ENCODE results near the gene SPAG16. TPM values are rescaled to one million over a fixed set of nuclear protein-coding genes. Genes with fewer than 3 reads are reported as not detected.

SPAG16 gene
- total and polyA plus RNA-seq, 2 of the 13 experiments (the other 11 are each of a cell fraction or from before 2014, with no cell fraction given) = 9.6 to 26.5 TPM

DNA sequence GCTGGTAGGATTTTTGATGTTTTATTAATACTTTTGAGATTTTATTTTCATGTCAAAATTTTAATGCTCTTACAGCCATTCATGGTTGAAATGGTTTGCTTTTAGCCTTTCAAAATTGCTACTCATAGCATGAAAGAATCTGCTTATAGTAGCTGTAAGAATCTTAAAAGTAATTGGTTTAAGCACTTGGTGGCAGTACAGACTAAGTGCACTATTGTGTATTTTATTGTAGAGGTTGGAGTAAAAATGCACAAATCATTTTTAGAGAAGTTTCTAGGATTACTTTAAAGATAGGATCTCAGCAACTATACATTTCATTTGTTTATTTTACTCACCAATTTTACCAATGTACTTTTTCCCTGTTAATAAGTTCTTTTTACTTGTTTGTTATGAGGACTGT lies 205.8 kb downstream of the SPAG16 start:
- H4K20me1 ChIP-seq (ENCODE audit: insufficient read depth, low read length) = no peaks in the 10 kb centered on the region
- BruUV-seq (replicated peaks) = no TSS peak
- FAIRE-seq (no peak), ATAC-seq (no peak), DNase-seq (ENCODE audit: low spot score) (no peak)
- H3K9ac ChIP-seq (ENCODE audit: insufficient read depth, low read depth, low read length) = no peak overlapping the region
- no peak overlapping the region for H3K27ac ChIP-seq (ENCODE audit: extremely low read length, insufficient read depth, low read length)
- H3K9me3 ChIP-seq (ENCODE audit: low read length) = no peaks in the 10 kb centered on the region; the same call in 1 of the 2 replicates
- H2AFZ ChIP-seq (ENCODE audit: low read length) = no peak overlapping the region
- ChIA-PET POLR2A (no interaction called here), CTCF (ENCODE audit: low intra/inter-chr PET ratio, low total read pairs) (no interaction called here)
- H3K4me1 ChIP-seq (ENCODE audit: insufficient read depth, low read length) = no peaks in the 10 kb centered on the region
- in situ Hi-C loops (cut with HindIII; ENCODE audit: extremely low pct_ligation_motif_present, low pct_unique_long_range_greater_than_20kb) (no loop called here), intact Hi-C loops (cut with micrococcal nuclease; ENCODE audit: unreplicated experiment) (no loop called here)
- no peaks in the 10 kb centered on the region for H3K36me3 ChIP-seq (replicated peaks in 1 of 2; ENCODE audit: control insufficient read depth in 1 of 2, insufficient read depth in 2 of 2, low read length in 2 of 2)
- no peaks in the 10 kb centered on the region for H3K27me3 ChIP-seq (ENCODE audit: control insufficient read depth in 1 of 2, insufficient read depth in 2 of 2, low read length in 2 of 2)
- TF ChIP-seq, protein P1, sequence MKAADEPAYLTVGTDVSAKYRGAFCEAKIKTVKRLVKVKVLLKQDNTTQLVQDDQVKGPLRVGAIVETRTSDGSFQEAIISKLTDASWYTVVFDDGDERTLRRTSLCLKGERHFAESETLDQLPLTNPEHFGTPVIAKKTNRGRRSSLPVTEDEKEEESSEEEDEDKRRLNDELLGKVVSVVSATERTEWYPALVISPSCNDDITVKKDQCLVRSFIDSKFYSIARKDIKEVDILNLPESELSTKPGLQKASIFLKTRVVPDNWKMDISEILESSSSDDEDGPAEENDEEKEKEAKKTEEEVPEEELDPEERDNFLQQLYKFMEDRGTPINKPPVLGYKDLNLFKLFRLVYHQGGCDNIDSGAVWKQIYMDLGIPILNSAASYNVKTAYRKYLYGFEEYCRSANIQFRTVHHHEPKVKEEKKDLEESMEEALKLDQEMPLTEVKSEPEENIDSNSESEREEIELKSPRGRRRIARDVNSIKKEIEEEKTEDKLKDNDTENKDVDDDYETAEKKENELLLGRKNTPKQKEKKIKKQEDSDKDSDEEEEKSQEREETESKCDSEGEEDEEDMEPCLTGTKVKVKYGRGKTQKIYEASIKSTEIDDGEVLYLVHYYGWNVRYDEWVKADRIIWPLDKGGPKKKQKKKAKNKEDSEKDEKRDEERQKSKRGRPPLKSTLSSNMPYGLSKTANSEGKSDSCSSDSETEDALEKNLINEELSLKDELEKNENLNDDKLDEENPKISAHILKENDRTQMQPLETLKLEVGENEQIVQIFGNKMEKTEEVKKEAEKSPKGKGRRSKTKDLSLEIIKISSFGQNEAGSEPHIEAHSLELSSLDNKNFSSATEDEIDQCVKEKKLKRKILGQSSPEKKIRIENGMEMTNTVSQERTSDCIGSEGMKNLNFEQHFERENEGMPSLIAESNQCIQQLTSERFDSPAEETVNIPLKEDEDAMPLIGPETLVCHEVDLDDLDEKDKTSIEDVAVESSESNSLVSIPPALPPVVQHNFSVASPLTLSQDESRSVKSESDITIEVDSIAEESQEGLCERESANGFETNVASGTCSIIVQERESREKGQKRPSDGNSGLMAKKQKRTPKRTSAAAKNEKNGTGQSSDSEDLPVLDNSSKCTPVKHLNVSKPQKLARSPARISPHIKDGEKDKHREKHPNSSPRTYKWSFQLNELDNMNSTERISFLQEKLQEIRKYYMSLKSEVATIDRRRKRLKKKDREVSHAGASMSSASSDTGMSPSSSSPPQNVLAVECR (CRISPR knock-in tag; IDR thresholded peaks at IDR 0.05; ENCODE audit: borderline replicate concordance) = no peak
- TF ChIP-seq ETV5 (CRISPR knock-in tag; IDR thresholded peaks at IDR 0.05; ENCODE audit: borderline replicate concordance) = no peak
- TF ChIP-seq SIN3B (IDR thresholded peaks at IDR 0.05; ENCODE audit: low read length) = no peak
- no peak overlapping the region for H3K4me3 ChIP-seq (replicated peaks in 1 of 3; ENCODE audit: insufficient read depth in 1 of 3, low read depth in 2 of 3, low read length in 3 of 3)
- H3K79me2 ChIP-seq (ENCODE audit: insufficient read depth, low read length) = no peaks in the 10 kb centered on the region
- no peak overlapping the region for H3K4me2 ChIP-seq (ENCODE audit: low read depth, low read length)

DNA sequence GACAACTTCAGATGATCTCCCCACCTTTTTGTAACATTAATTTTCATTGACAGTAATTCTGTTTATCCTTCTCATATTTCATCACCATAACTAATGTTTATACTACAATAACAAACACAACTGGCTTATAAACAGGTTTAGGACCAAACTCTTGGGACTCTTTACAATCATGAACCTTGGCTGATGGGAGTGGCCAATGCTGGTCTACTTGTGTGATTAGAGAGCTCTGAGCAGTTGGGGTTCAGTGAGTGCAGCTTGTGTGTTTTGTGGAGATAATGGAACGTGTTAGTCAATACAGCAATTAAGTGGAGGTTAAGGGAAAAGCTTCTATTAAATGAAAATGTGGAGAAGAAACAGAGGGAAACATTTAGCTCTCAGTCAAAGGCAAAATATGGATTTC lies 207.1 kb downstream of the SPAG16 start:
- CTCF ChIA-PET (ENCODE audit: low intra/inter-chr PET ratio, low total read pairs) = no interaction called here

More for the DNA sequence above, 207.1 kb downstream of the SPAG16 start:
- no peak overlapping the region for H3K4me2 ChIP-seq (ENCODE audit: low read depth, low read length)
- H4K20me1 ChIP-seq (ENCODE audit: insufficient read depth, low read length) = no peaks in the 10 kb centered on the region
- POLR2A ChIA-PET = no interaction called here
- ATAC-seq = no peak
- in situ Hi-C loops (cut with HindIII; ENCODE audit: extremely low pct_ligation_motif_present, low pct_unique_long_range_greater_than_20kb) (no loop called here), intact Hi-C loops (cut with micrococcal nuclease; ENCODE audit: unreplicated experiment) (no loop called here)
- BruUV-seq (replicated peaks) = no TSS peak
- H3K27ac ChIP-seq (ENCODE audit: extremely low read length, insufficient read depth, low read length) = no peak overlapping the region
- no peak for DNase-seq (ENCODE audit: low spot score)
- TF ChIP-seq, protein P2, sequence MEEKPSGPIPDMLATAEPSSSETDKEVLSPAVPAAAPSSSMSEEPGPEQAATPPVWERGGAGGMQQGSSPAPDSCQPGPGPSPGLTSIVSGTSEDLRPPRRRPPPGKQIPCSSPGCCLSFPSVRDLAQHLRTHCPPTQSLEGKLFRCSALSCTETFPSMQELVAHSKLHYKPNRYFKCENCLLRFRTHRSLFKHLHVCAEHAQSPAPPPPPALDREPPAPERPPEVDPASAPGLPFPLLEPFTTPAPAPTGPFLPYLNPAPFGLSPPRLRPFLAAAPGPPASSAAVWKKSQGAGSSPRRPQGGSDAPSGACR (CRISPR knock-in tag; IDR thresholded peaks at IDR 0.05) = no peak
- TF ChIP-seq, protein P3, sequence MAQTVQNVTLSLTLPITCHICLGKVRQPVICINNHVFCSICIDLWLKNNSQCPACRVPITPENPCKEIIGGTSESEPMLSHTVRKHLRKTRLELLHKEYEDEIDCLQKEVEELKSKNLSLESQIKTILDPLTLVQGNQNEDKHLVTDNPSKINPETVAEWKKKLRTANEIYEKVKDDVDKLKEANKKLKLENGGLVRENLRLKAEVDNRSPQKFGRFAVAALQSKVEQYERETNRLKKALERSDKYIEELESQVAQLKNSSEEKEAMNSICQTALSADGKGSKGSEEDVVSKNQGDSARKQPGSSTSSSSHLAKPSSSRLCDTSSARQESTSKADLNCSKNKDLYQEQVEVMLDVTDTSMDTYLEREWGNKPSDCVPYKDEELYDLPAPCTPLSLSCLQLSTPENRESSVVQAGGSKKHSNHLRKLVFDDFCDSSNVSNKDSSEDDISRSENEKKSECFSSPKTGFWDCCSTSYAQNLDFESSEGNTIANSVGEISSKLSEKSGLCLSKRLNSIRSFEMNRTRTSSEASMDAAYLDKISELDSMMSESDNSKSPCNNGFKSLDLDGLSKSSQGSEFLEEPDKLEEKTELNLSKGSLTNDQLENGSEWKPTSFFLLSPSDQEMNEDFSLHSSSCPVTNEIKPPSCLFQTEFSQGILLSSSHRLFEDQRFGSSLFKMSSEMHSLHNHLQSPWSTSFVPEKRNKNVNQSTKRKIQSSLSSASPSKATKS (CRISPR knock-in tag; IDR thresholded peaks at IDR 0.05) = no peak
- no peak for TF ChIP-seq THAP11 (CRISPR knock-in tag; IDR thresholded peaks at IDR 0.05)
- 3% methylated on average over 1 of the region's 1 CpG for WGBS (ENCODE audit: low lambda C conversion rate)
- no peaks in the 10 kb centered on the region; the same call in 1 of the 2 replicates for H3K9me3 ChIP-seq (ENCODE audit: low read length)
- H3K79me2 ChIP-seq (ENCODE audit: insufficient read depth, low read length) = no peaks in the 10 kb centered on the region
- no peak overlapping the region for H3K4me3 ChIP-seq (replicated peaks in 1 of 3; ENCODE audit: insufficient read depth in 1 of 3, low read depth in 2 of 3, low read length in 3 of 3)
- H3K9ac ChIP-seq (ENCODE audit: insufficient read depth, low read depth, low read length) = no peak overlapping the region
- no peak overlapping the region for H2AFZ ChIP-seq (ENCODE audit: low read length)
- FAIRE-seq = no peak
- H3K36me3 ChIP-seq (replicated peaks in 1 of 2; ENCODE audit: control insufficient read depth in 1 of 2, insufficient read depth in 2 of 2, low read length in 2 of 2) = no peaks in the 10 kb centered on the region
- no peaks in the 10 kb centered on the region for H3K4me1 ChIP-seq (ENCODE audit: insufficient read depth, low read length)
- no peaks in the 10 kb centered on the region for H3K27me3 ChIP-seq (ENCODE audit: control insufficient read depth in 1 of 2, insufficient read depth in 2 of 2, low read length in 2 of 2)
